ENCODE results near the gene CLDN19. TPM values are rescaled to one million over a fixed set of nuclear protein-coding genes. Genes with fewer than 3 reads are reported as not detected.

The CLDN19 gene
- total and polyA plus RNA-seq, 8 donors: 0.04 TPM; not detected in 7

DNA sequence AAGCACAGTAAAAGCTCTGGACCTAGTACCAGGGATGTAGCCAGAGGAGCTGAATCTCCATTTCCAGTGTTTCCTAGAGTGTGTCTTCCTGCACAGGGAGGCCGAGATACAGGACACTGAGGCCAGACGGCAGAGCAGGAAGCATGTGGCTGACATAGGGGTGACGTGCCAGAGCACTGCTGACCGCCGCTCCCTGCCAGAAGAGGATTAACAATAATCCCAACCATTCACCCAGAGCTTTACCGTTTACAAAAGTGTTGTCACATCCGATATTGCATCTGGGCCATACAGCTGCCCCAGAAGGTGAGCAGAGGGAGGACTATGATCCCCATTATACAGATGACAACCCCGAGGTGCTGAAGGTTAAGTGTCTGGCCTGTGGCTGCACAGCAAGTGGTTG lies 5.8 kb upstream of the CLDN19 start:
- Histone ChIP-seq H3K4me1 (no peaks in the 10 kb centered on the region), H3K9me3 (no peaks in the 10 kb centered on the region), H3K27ac (no peak overlapping the region), H3K4me3 (no peak overlapping the region), H3K27me3 (no peaks in the 10 kb centered on the region), H3K36me3 (peaks cover 0 to 14% (median 5%) of the 10 kb centered on the region in 3 donors)
- no peak for DNase-seq
- 83 to 85% methylated on average over 8 of the region's 8 CpGs for whole genome bisulfite sequencing, 2 donors
- TF ChIP-seq, protein P1, sequence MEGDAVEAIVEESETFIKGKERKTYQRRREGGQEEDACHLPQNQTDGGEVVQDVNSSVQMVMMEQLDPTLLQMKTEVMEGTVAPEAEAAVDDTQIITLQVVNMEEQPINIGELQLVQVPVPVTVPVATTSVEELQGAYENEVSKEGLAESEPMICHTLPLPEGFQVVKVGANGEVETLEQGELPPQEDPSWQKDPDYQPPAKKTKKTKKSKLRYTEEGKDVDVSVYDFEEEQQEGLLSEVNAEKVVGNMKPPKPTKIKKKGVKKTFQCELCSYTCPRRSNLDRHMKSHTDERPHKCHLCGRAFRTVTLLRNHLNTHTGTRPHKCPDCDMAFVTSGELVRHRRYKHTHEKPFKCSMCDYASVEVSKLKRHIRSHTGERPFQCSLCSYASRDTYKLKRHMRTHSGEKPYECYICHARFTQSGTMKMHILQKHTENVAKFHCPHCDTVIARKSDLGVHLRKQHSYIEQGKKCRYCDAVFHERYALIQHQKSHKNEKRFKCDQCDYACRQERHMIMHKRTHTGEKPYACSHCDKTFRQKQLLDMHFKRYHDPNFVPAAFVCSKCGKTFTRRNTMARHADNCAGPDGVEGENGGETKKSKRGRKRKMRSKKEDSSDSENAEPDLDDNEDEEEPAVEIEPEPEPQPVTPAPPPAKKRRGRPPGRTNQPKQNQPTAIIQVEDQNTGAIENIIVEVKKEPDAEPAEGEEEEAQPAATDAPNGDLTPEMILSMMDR (IDR thresholded peaks at IDR 0.05): no peak
- ATAC-seq: no peak
- intact Hi-C loops (cut with DNase I): loop anchor here in 1 of 3 donors (10.0 kb wide), 2 partner anchors 161 to 391 kb away; no protein-coding TSS in a partner anchor
- no peak for FAIRE-seq

DNA sequence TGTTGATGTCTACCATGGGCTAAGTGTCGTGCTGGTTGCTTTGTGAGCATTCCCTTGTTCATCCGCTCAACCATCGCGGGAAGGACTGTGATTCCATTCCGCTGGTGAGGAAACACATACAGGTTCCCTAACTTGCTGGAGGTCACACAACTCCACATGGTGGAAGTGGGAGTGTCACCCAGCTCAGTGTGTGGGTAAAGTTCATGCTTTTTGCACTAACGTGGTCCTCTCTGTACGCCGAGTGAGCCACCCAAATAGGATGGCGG lies 4.0 kb upstream of the CLDN19 start:
- ATAC-seq (no peak), FAIRE-seq (no peak), DNase-seq (no peak)
- no peak overlapping the region for H3K4me3 ChIP-seq
- H3K9me3 ChIP-seq: no peaks in the 10 kb centered on the region
- no peaks in the 10 kb centered on the region for H3K4me1 ChIP-seq
- peaks cover 0 to 5% (median 0%) of the 10 kb centered on the region in 3 donors for H3K36me3 ChIP-seq
- H3K27ac ChIP-seq: no peak overlapping the region
- WGBS, 2 donors: 87 to 90% methylated on average over 9 of the region's 9 CpGs
- no peaks in the 10 kb centered on the region for H3K27me3 ChIP-seq
- intact Hi-C loops (cut with DNase I): loop anchor here in 1 of 3 donors (10.0 kb wide), 2 partner anchors 159 to 389 kb away; no protein-coding TSS in a partner anchor
- TF ChIP-seq, protein P1 (IDR thresholded peaks at IDR 0.05): no peak

DNA sequence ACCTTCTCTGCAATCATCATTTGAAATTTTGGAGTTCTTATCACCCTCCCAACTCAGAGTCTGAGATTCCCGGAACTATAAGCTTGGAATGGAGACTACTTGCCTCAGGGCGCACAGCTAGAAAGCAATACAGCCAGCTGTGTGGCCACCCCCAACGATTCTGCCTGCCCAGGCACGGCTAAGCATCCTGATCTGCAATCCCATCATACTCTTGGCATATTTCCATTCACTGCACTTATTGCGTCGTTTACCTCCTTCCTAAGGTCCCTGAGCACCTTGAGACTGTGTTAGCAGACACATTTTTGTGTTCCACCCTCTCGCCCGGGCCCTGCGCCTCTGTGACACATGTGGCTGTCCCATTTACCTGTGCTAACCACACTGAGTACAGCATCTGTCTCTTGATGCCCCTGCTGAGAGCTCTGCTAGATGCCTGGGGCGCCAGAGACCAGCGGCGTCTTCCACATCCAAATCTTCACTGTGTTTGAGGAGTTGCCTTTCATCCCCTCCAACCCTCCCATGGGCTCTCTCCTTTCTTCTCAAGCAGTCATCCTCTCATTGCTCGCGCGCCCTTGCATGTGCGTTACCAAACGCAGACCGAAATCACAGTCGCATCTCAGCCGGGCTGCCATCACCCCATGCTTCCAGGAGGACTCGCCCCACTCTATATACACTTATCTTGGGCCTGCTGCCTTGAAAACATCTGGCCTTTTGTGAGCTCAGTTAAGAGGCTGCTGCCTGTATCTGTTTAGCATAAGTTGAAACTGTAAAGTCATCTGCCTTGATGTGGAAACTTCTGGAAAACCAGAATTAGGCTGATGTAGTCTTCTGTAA lies 3.5 kb upstream of the CLDN19 start:
- FAIRE-seq: no peak
- no peak for ATAC-seq

DNA sequence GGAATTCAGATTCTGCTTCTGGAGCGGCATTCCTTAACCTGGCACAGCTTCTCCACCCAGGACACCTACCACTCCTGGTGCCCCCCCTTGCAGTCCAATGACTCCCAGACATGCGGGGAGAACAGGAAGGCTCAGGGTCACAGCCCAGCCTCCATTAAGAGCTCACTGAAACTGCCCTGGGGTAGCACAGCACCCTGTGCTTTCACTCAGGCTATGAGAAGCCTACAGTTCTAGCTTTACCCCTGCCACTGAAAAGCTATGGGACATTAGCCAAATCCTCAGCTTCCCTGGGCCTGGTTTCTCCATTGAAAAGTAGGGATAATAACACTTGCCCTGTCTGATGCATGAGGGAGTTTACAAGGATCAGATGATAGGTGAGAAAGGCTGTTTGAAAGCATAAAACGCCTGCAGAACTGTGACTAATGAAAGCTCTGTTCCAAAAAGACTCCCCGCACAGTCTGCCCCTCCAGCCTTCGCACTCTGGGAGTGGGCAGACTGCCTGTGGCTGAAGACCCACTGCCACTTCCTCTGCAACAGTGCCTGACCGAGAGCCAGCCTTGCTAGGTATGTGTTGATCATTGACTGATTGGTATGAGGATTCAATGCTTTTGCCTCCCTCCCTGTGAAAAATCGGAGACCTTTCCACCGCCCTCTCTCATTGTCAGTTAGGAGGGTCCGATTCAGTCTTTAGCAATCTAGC lies 2.7 kb upstream of the CLDN19 start:
- ATAC-seq: no peak
- TF ChIP-seq, protein P1 (IDR thresholded peaks at IDR 0.05): no peak
- intact Hi-C loops (cut with DNase I): loop anchor here in 1 of 3 donors (10.0 kb wide), 2 partner anchors 158 to 388 kb away; no protein-coding TSS in a partner anchor

More for the DNA sequence above, 3.5 kb upstream of the CLDN19 start:
- TF ChIP-seq, protein P1 (IDR thresholded peaks at IDR 0.05): no peak
- 71 to 75% methylated on average over 21 of the region's 21 CpGs for WGBS, 2 donors
- H3K27me3 ChIP-seq: no peaks in the 10 kb centered on the region
- no peak overlapping the region for H3K27ac ChIP-seq
- H3K4me1 ChIP-seq: no peaks in the 10 kb centered on the region
- H3K4me3 ChIP-seq: no peak overlapping the region
- intact Hi-C loops (cut with DNase I): loop anchor here in 1 of 3 donors (10.0 kb wide), 2 partner anchors 159 to 389 kb away; no protein-coding TSS in a partner anchor
- peaks cover 0 to 4% (median 0%) of the 10 kb centered on the region in 3 donors for H3K36me3 ChIP-seq
- no peaks in the 10 kb centered on the region for H3K9me3 ChIP-seq
- DNase-seq: no peak

More for the DNA sequence above, 2.7 kb upstream of the CLDN19 start:
- H3K4me3 ChIP-seq: no peak overlapping the region
- peaks cover 0 to under 1% (median 0%) of the 10 kb centered on the region in 3 donors for H3K36me3 ChIP-seq
- FAIRE-seq (no peak), DNase-seq (no peak)
- H3K9me3 ChIP-seq: no peaks in the 10 kb centered on the region
- H3K27me3 ChIP-seq: no peaks in the 10 kb centered on the region
- WGBS, 2 donors: 75 to 78% methylated on average over 9 of the region's 9 CpGs
- no peaks in the 10 kb centered on the region for H3K4me1 ChIP-seq
- no peak overlapping the region for H3K27ac ChIP-seq

Data from pancreas (tissue), 10 donors.